HG03159 (cell line): ENCODE measurements around the gene PARP1.
"Not testable (repeated sequence)": the region's sequence is repeated elsewhere in the genome, so short reads cannot be mapped to it uniquely, and the experiment has no call there.

Experiments used
- ATAC-seq: cut with Tn5 transposase; IDR thresholded peaks from one replicate; pipeline ENCODE4 v1.9.1; 2021; ENCODE audit warnings: mild to moderate bottlenecking, moderate library complexity; ENCODE audit not compliant: unreplicated experiment

Gene PARP1

GRCh38 chr1:226429858-226430715, 22.2 kb upstream of the PARP1 start:
- ATAC-seq: no peak

- ATAC-seq: no peak
These were observed 21.0 kb upstream of the PARP1 start for GRCh38 chr1:226428791-226429461.

- ATAC-seq: no peak
These were observed 20.5 kb upstream of the PARP1 start for GRCh38 chr1:226428348-226428747.

- ATAC-seq: no peak
These were observed 19.2 kb upstream of the PARP1 start for GRCh38 chr1:226427131-226427530.

- not testable (repeated sequence) for ATAC-seq
These were observed 18.5 kb upstream of the PARP1 start for GRCh38 chr1:226426395-226426794.

GRCh38 chr1:226425431-226426031, 17.6 kb upstream of the PARP1 start:
- ATAC-seq: no peak

- ATAC-seq: no peak
These were observed 17.1 kb upstream of the PARP1 start for GRCh38 chr1:226425004-226425378.

GRCh38 chr1:226424221-226425003, 16.5 kb upstream of the PARP1 start:
- no peak for ATAC-seq

GRCh38 chr1:226422478-226422877, 14.6 kb upstream of the PARP1 start:
- no peak for ATAC-seq

GRCh38 chr1:226420897-226421296, 13.0 kb upstream of the PARP1 start:
- no peak for ATAC-seq

GRCh38 chr1:226420328-226420727, 12.4 kb upstream of the PARP1 start:
- no peak for ATAC-seq

GRCh38 chr1:226419284-226420029, 11.6 kb upstream of the PARP1 start:
- no peak for ATAC-seq

GRCh38 chr1:226417830-226418546, 10.1 kb upstream of the PARP1 start:
- no peak for ATAC-seq

- no peak for ATAC-seq
These were observed 9.5 kb upstream of the PARP1 start for GRCh38 chr1:226417350-226417749.

GRCh38 chr1:226414098-226414698, 6.3 kb upstream of the PARP1 start:
- no peak for ATAC-seq

GRCh38 chr1:226411619-226412018, 3.7 kb upstream of the PARP1 start:
- no peak for ATAC-seq

GRCh38 chr1:226410958-226411357, 3.1 kb upstream of the PARP1 start:
- ATAC-seq: no peak

GRCh38 chr1:226409392-226409791, 1.5 kb upstream of the PARP1 start:
- ATAC-seq: no peak
